OCI-LY3 (cell line): ENCODE results near the gene TMEM161B.

Experiments
- EZH2phosphoT487 ChIP-seq: fragments of 200-600 bp; shearing (Covaris generic); IDR thresholded peaks from 2 replicates; pipeline ENCODE4 v1.6.1; 2018; ENCODE audit warnings: antibody characterized with exemption, mixed run types, low read depth
- TF ChIP-seq, protein P1 (sequence below): fragments of 200-600, 300-600 bp; sonication (generic); IDR thresholded peaks from 2 replicates; pipeline ENCODE4 v1.5.1; 2014; ENCODE audit warnings: antibody characterized with exemption, low read length, low read depth

DNA sequence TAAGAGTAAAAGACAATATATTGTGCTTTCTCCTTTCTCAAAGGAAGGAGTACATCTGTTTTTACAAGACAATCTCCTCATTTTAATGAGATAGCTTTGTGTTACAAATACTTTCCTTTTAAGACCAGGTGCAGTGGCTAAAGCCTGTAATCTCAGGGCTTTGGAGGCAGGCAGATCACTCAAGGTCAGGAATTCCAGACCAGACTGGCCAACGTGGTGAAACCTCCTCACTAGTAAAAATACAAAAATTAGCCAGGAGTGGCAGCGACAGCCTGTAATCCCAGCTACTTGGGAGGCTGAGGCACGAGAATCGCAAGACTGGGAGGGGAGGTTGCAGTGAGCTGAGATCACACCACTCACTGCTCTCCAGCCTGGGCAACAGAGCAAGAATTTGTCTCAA lies 11.8 kb downstream of the TMEM161B start:
- TF ChIP-seq, protein P1, sequence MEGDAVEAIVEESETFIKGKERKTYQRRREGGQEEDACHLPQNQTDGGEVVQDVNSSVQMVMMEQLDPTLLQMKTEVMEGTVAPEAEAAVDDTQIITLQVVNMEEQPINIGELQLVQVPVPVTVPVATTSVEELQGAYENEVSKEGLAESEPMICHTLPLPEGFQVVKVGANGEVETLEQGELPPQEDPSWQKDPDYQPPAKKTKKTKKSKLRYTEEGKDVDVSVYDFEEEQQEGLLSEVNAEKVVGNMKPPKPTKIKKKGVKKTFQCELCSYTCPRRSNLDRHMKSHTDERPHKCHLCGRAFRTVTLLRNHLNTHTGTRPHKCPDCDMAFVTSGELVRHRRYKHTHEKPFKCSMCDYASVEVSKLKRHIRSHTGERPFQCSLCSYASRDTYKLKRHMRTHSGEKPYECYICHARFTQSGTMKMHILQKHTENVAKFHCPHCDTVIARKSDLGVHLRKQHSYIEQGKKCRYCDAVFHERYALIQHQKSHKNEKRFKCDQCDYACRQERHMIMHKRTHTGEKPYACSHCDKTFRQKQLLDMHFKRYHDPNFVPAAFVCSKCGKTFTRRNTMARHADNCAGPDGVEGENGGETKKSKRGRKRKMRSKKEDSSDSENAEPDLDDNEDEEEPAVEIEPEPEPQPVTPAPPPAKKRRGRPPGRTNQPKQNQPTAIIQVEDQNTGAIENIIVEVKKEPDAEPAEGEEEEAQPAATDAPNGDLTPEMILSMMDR, result no peak
- TF ChIP-seq EZH2phosphoT487, result no peak
